ENCODE results near the gene SNX7.

The SNX7 gene

GRCh38 chr1:98781906-98782305, 120.4 kb downstream of the SNX7 start:
- no peak for DNase-seq

- no peak for DNase-seq
These were observed 122.3 kb downstream of the SNX7 start for GRCh38 chr1:98783821-98784220.

- DNase-seq, result no peak
These were observed 130.0 kb downstream of the SNX7 start for GRCh38 chr1:98791498-98791897.

GRCh38 chr1:98792123-98792522, 130.6 kb downstream of the SNX7 start:
- peak; percentile 29 for DNase-seq

GRCh38 chr1:98793136-98793535, 131.6 kb downstream of the SNX7 start:
- no peak for DNase-seq

- peak; percentile 42 for DNase-seq
These were observed 132.8 kb downstream of the SNX7 start for GRCh38 chr1:98794196-98794886.

GRCh38 chr1:98796049-98796448, 134.5 kb downstream of the SNX7 start:
- DNase-seq, result no peak

GRCh38 chr1:98797506-98797905, 136.0 kb downstream of the SNX7 start:
- no peak for DNase-seq
